CD4-positive, alpha-beta memory T cell (primary cell): ENCODE results near the gene ARHGDIB. TPM values are rescaled to one million over a fixed set of nuclear protein-coding genes. Genes with fewer than 3 reads are reported as not detected.
A peak's percentile ranks its signal among the peaks of the same experiment; 100 is the strongest.

Experiments used
- CTCF ChIA-PET: fragments of 350-600 bp; sonication (Branson Sonifier 250); formaldehyde crosslinking; loops from one replicate; lab custom pipeline; 2021; ENCODE audit warnings: inconsistent platforms; ENCODE audit not compliant: partially characterized antibody; lab: Charles Lee
- POLR2A ChIA-PET: fragments of 350-600 bp; sonication (Branson Sonifier 250); formaldehyde crosslinking; loops from one replicate; lab custom pipeline; 2021; ENCODE audit not compliant: partially characterized antibody; lab: Charles Lee
- DNase-seq, 5 donors: peaks; one replicate each; pipeline versions ENCODE4 v3.0.0 to v3.0.0-alpha.2; 2020 to 2022; ENCODE audit warnings: mixed read lengths in 1 of 5
- H3K27ac ChIP-seq: one replicate; pipeline ENCODE4 v1.7.0; 2013; ENCODE audit warnings: low read depth, low read length
- H3K27me3 ChIP-seq: 2 replicates; pipeline ENCODE4 v1.7.0; 2013; ENCODE audit warnings: mild to moderate bottlenecking, low read length, moderate library complexity; ENCODE audit not compliant: insufficient read depth
- H3K36me3 ChIP-seq: 2 replicates; pipeline ENCODE4 v1.7.0; 2013; ENCODE audit warnings: mild to moderate bottlenecking, low read length, moderate library complexity; ENCODE audit not compliant: insufficient read depth
- H3K4me1 ChIP-seq: 2 replicates; pipeline ENCODE4 v1.7.0; 2013; ENCODE audit warnings: mild to moderate bottlenecking, low read length, moderate library complexity; ENCODE audit not compliant: insufficient read depth
- H3K4me3 ChIP-seq, 2 donors: one replicate each; pipeline ENCODE4 v1.7.0; 2013; ENCODE audit warnings: low read length in 2 of 2, mild to moderate bottlenecking in 1 of 2
- H3K9me3 ChIP-seq, 2 donors: one replicate each; pipeline ENCODE4 v1.7.0; 2013; ENCODE audit warnings: low read length in 2 of 2, control low read depth in 1 of 2; ENCODE audit not compliant: control insufficient read depth in 1 of 2
- H3K27ac Mint-ChIP-seq, 7 donors: one replicate each; pipeline ENCODE4 v1.8.0; 2020 to 2021; ENCODE audit warnings: mixed read lengths in 7 of 7, mild to moderate bottlenecking in 6 of 7, inconsistent platforms in 3 of 7, moderate library complexity in 3 of 7
- H3K27me3 Mint-ChIP-seq, 2 donors: one replicate each; pipeline ENCODE4 v1.8.0; 2020 to 2021; ENCODE audit warnings: mixed read lengths in 2 of 2
- H3K36me3 Mint-ChIP-seq, 2 donors: one replicate each; pipeline ENCODE4 v1.8.0; 2020 to 2021; ENCODE audit warnings: mixed read lengths in 2 of 2, inconsistent platforms in 1 of 2, mild to moderate bottlenecking in 1 of 2
- H3K4me1 Mint-ChIP-seq, 4 donors: one replicate each; pipeline ENCODE4 v1.8.0; 2020 to 2021; ENCODE audit warnings: mixed read lengths in 4 of 4, mild to moderate bottlenecking in 1 of 4
- H3K4me3 Mint-ChIP-seq, 8 donors: one replicate each; pipeline ENCODE4 v1.8.0; 2020 to 2021; ENCODE audit warnings: mixed read lengths in 8 of 8, mild to moderate bottlenecking in 7 of 8, moderate library complexity in 6 of 8, inconsistent platforms in 3 of 8
- H3K9me3 Mint-ChIP-seq, 8 donors: one replicate each; pipeline ENCODE4 v1.8.0; 2020 to 2021; ENCODE audit warnings: mixed read lengths in 8 of 8, mild to moderate bottlenecking in 5 of 8, inconsistent platforms in 3 of 8, moderate library complexity in 1 of 8
- intact Hi-C: fragments of 100-400 bp; cut with micrococcal nuclease; formaldehyde crosslinking; loops from one replicate; pipeline ENCODE4 v1.15.1; 2023
- polyA plus RNA-seq, 2 donors: library from polyadenylated mRNA; unstranded; fragments of 300-500 nt; fragmentation: Illumina TruSeq; gene quantifications; one replicate each; pipeline ENCODE4 v1.2.3, GENCODE V29; 2021
- total RNA-seq, 2 experiments: library from RNA; stranded (reverse); gene quantifications; one replicate each; pipeline ENCODE4 v1.2.3, GENCODE V29; 2021

Gene ARHGDIB
- total RNA-seq (100 to 1,000 TPM; 717 to 768 TPM), polyA plus RNA-seq (1,000 to 10,000 TPM; 2,962 to 4,406 TPM)

- peak within 1 kb of the TSS; percentile 92 for H3K27ac ChIP-seq
- peak within 1 kb of the TSS; percentile 77 to 90 for H3K4me3 ChIP-seq
- no peaks in the 10 kb centered on the region for H3K27me3 Mint-ChIP-seq
- H3K27me3 ChIP-seq: no peaks in the 10 kb centered on the region
- ChIA-PET POLR2A (interaction anchor here (0.5 to 11.8 kb wide), 19 partner anchors 10 to 596 kb away, joined by 3 to 224 read pairs (median 7); partner anchors contain the start of genes ATF7IP, C12orf60, ERP27 and PDE6H), CTCF (interaction anchor here (0.9 to 2.6 kb wide), 7 partner anchors 8 to 116 kb away, joined by 3 to 12 read pairs (median 4); partner anchors contain the start of gene ERP27)
- peaks cover 4% of the 10 kb centered on the region for H3K36me3 ChIP-seq
- peaks cover 39 to 46% of the 10 kb centered on the region in 2 donors for H3K36me3 Mint-ChIP-seq
- H3K9me3 ChIP-seq: no peaks in the 10 kb centered on the region
- peaks cover 0 to 3% (median 0%) of the 10 kb centered on the region in 8 donors for H3K9me3 Mint-ChIP-seq
- peak within 1 kb of the TSS; percentile 96 to 100 (median 99) for H3K4me3 Mint-ChIP-seq
- DNase-seq: peak; percentile 86 to 98 (median 93)
- peaks cover 35 to 84% (median 48%) of the 10 kb centered on the region in 4 donors for H3K4me1 Mint-ChIP-seq
- intact Hi-C loops: loop anchor here (1.0 to 10.0 kb wide), 11 partner anchors 9 to 923 kb away; partner anchors contain the start of genes ATF7IP, C12orf60, STRAP and WBP11
- H3K4me1 ChIP-seq: peaks cover 59% of the 10 kb centered on the region
- H3K27ac Mint-ChIP-seq: peak within 1 kb of the TSS; percentile 97 to 99 (median 98)
Observed at GRCh38 chr12:14961466-14962152, at the start of gene ARHGDIB. ARHGDIB (minus strand) TSS chr12:14961601; CDS start chr12:14950712, 10,889 bp downstream.

GRCh38 chr12:15011162-15011561, 49.8 kb upstream of the ARHGDIB start:
- Histone ChIP-seq H3K9me3 (no peaks in the 10 kb centered on the region), H3K4me1 (no peaks in the 10 kb centered on the region), H3K4me3 (no peak overlapping the region), H3K27ac (no peak overlapping the region), H3K36me3 (no peaks in the 10 kb centered on the region), H3K27me3 (no peaks in the 10 kb centered on the region)
- ChIA-PET CTCF (interaction anchor here (1.7 kb wide), 1 partner anchor 10 kb away, joined by 4 read pairs; no protein-coding TSS in a partner anchor), POLR2A (no interaction called here)
- intact Hi-C loops: loop anchor here (5.0 kb wide), 1 partner anchor 211 kb away; the partner anchor contains the start of gene RERG
- Mint-ChIP-seq H3K4me1 (no peaks in the 10 kb centered on the region), H3K27me3 (peaks cover 17 to 22% of the 10 kb centered on the region in 2 donors), H3K9me3 (no peaks in the 10 kb centered on the region), H3K4me3 (no peak overlapping the region), H3K27ac (no peak overlapping the region), H3K36me3 (no peaks in the 10 kb centered on the region)
- DNase-seq: no peak

- H3K27me3 Mint-ChIP-seq: peaks cover 23 to 42% of the 10 kb centered on the region in 2 donors
- intact Hi-C loops: no loop called here
- CTCF ChIA-PET: interaction anchor here (1.0 to 1.4 kb wide), 4 partner anchors 10 to 840 kb away, joined by 3 to 4 read pairs (median 3); no protein-coding TSS in a partner anchor
Observed at GRCh38 chr12:15007551-15007950, 46.1 kb upstream of the ARHGDIB start.

GRCh38 chr12:15005064-15005463, 43.7 kb upstream of the ARHGDIB start:
- no peaks in the 10 kb centered on the region for H3K9me3 Mint-ChIP-seq
- ChIA-PET POLR2A (no interaction called here), CTCF (no interaction called here)
- H3K4me1 ChIP-seq: no peaks in the 10 kb centered on the region
- no peak overlapping the region for H3K27ac ChIP-seq
- peaks cover 28 to 46% of the 10 kb centered on the region in 2 donors for H3K27me3 Mint-ChIP-seq
- H3K36me3 ChIP-seq: no peaks in the 10 kb centered on the region
- no peak overlapping the region for H3K4me3 ChIP-seq
- no peaks in the 10 kb centered on the region for H3K36me3 Mint-ChIP-seq
- no peak overlapping the region for H3K4me3 Mint-ChIP-seq
- no peak overlapping the region for H3K27ac Mint-ChIP-seq
- no peaks in the 10 kb centered on the region for H3K9me3 ChIP-seq
- intact Hi-C loops: no loop called here
- no peak for DNase-seq
- H3K27me3 ChIP-seq: peaks cover 6% of the 10 kb centered on the region
- no peaks in the 10 kb centered on the region for H3K4me1 Mint-ChIP-seq

More at GRCh38 chr12:15007551-15007950, 46.1 kb upstream of the ARHGDIB start:
- Histone ChIP-seq H3K27me3 (peaks cover 6% of the 10 kb centered on the region), H3K36me3 (no peaks in the 10 kb centered on the region), H3K9me3 (no peaks in the 10 kb centered on the region), H3K27ac (no peak overlapping the region), H3K4me1 (no peaks in the 10 kb centered on the region), H3K4me3 (no peak overlapping the region)
- no peak overlapping the region for H3K27ac Mint-ChIP-seq
- no peaks in the 10 kb centered on the region for H3K36me3 Mint-ChIP-seq
- H3K4me3 Mint-ChIP-seq: no peak overlapping the region
- DNase-seq: no peak
- no peaks in the 10 kb centered on the region for H3K4me1 Mint-ChIP-seq
- POLR2A ChIA-PET: no interaction called here
- H3K9me3 Mint-ChIP-seq: no peaks in the 10 kb centered on the region

GRCh38 chr12:15004421-15004820, 43.0 kb upstream of the ARHGDIB start:
- H3K27me3 ChIP-seq: peaks cover 6% of the 10 kb centered on the region
- POLR2A ChIA-PET: no interaction called here
- CTCF ChIA-PET: interaction anchor here (4.5 kb wide), 1 partner anchor 159 kb away, joined by 23 read pairs; no protein-coding TSS in a partner anchor
- no peaks in the 10 kb centered on the region for H3K36me3 ChIP-seq
- Mint-ChIP-seq H3K9me3 (no peaks in the 10 kb centered on the region), H3K4me1 (no peaks in the 10 kb centered on the region), H3K27me3 (peaks cover 24 to 44% of the 10 kb centered on the region in 2 donors), H3K27ac (no peak overlapping the region), H3K36me3 (no peaks in the 10 kb centered on the region), H3K4me3 (no peak overlapping the region)
- no peaks in the 10 kb centered on the region for H3K9me3 ChIP-seq
- intact Hi-C loops: no loop called here
- no peak for DNase-seq
- H3K4me1 ChIP-seq: no peaks in the 10 kb centered on the region
- no peak overlapping the region for H3K4me3 ChIP-seq
- H3K27ac ChIP-seq: no peak overlapping the region

- no peak for DNase-seq
- no peak overlapping the region for H3K4me3 Mint-ChIP-seq
- H3K4me1 Mint-ChIP-seq: no peaks in the 10 kb centered on the region
- intact Hi-C loops: no loop called here
- H3K9me3 Mint-ChIP-seq: no peaks in the 10 kb centered on the region
- Histone ChIP-seq H3K9me3 (no peaks in the 10 kb centered on the region), H3K4me3 (no peak overlapping the region), H3K27ac (no peak overlapping the region), H3K36me3 (no peaks in the 10 kb centered on the region), H3K27me3 (peaks cover 9% of the 10 kb centered on the region), H3K4me1 (no peaks in the 10 kb centered on the region)
- POLR2A ChIA-PET: no interaction called here
- no peaks in the 10 kb centered on the region for H3K36me3 Mint-ChIP-seq
- H3K27me3 Mint-ChIP-seq: peaks cover 21 to 31% of the 10 kb centered on the region in 2 donors
- peak overlapping the region in 1 of 7 donors; percentile 18 for H3K27ac Mint-ChIP-seq
- CTCF ChIA-PET: interaction anchor here (0.9 to 4.5 kb wide), 5 partner anchors 9 to 278 kb away, joined by 4 to 23 read pairs (median 5); no protein-coding TSS in a partner anchor
Observed at GRCh38 chr12:15001733-15002382, 40.5 kb upstream of the ARHGDIB start.
